NCI-H524 (cell line): ENCODE measurements around the gene AGTRAP.
A peak's percentile ranks its signal among the peaks of the same experiment; 100 is the strongest.

Experiments used
- DNase-seq, 2 experiments: peaks; one replicate each; lab custom pipeline; 2025; lab: John Stamatoyannopoulos, UW

Gene AGTRAP

GRCh38 chr1:11706292-11706691 lies 29.6 kb upstream of the AGTRAP start:
- no peak for DNase-seq

GRCh38 chr1:11707621-11708276 lies 28.2 kb upstream of the AGTRAP start:
- peak; percentile 93 to 94 for DNase-seq

GRCh38 chr1:11708554-11709350 lies 27.2 kb upstream of the AGTRAP start:
- no peak for DNase-seq

- no peak for DNase-seq
Measured at GRCh38 chr1:11711490-11711889, 24.4 kb upstream of the AGTRAP start.

GRCh38 chr1:11712285-11712684 lies 23.7 kb upstream of the AGTRAP start:
- DNase-seq, result no peak

GRCh38 chr1:11713095-11713494 lies 22.8 kb upstream of the AGTRAP start:
- no peak for DNase-seq

DNA sequence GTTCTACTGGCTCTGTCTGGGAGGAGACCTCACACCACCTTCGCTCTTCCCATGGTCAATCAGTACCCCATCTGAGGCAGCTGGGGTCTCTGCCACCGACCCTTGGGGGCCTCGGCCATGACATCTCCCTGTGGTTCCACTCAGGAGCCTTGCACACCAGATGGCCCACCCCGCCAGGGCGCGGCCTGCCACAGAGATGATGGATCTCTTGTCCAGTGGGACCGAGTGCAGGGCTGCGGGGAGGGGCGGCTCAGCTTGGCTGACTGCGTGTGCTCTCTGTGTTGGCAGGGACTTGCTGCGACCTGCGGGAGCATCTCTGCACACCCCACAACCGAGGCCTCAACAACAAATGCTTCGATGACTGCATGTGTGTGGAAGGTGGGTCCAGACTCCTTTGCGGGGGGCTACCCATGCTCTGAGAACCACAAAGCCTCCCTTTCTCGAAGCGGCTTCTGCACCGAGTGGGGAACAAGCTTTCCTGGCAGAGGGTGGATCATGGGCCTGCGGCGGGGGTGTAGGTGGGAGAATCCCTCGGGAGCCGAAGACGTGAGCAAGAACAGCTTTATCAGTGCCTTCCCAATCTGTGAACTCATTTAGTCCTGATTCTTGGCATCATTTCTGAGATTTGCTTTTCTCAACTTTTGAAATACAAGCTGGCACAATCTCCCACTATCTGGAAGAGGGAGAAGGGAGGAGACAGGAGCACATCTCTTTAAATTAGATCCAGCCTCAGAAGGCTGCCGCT lies 20.9 kb upstream of the AGTRAP start:
- DNase-seq, result peak in 1 of 2 experiments; percentile 39

- peak; percentile 72 to 76 for DNase-seq
Measured at GRCh38 chr1:11719313-11720032, 16.5 kb upstream of the AGTRAP start.

DNA sequence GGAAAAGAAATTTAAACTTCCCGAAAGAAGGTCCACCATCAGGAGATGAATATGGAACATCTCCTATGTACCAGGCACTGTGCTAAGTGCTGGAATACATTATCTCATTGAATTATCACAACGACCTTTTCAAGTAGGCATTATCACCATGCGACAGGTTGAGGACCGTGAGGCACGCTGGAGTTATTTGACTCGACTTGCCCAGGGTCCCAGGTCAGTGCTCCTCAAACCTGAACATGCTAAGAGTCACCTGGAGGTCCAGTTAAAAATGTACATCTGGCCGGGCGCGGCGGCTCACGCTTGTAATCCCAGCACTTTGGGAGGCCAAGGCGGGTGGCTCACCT lies 15.9 kb upstream of the AGTRAP start:
- no peak for DNase-seq

- DNase-seq, result no peak
Measured at GRCh38 chr1:11720525-11720924, 15.4 kb upstream of the AGTRAP start.

DNA sequence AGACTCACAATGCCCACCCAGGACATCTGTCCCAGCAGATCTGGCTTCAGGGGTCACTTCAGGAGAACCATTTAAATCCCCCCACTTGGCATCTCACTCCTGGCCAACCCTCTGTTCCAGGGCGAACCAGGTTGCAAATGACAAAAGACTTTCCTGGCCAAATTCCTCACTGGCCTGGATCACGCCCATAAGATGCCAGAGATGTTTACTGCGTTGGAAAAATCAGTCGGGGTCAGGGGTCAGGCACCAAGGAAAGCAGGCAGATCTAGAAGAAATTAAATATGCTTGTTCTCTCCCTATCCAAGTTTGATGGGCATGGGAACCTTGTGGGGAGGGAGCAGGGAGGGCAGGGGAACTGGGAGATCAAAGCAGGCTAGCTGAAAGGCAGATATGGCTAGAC lies 14.6 kb upstream of the AGTRAP start:
- DNase-seq, result no peak

DNA sequence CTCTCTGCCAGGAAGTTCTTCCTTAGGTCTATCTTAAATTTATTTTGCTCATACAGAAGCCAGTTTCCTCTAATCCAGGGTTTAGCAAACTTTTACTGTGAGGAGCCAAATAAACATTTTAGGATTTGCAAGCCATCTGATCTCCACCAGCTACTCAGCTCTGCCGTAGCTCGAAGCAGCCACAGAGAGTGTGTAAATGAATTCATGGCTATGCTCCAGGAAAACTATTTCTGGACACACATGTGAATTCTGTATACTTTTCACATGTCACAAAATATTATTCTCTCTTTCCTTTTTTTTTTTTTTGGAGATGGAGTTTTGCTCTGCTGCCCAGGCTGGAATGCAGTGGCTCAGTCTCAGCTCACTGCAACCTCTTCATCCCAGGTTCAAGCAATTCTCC lies 13.4 kb upstream of the AGTRAP start:
- no peak for DNase-seq

DNA sequence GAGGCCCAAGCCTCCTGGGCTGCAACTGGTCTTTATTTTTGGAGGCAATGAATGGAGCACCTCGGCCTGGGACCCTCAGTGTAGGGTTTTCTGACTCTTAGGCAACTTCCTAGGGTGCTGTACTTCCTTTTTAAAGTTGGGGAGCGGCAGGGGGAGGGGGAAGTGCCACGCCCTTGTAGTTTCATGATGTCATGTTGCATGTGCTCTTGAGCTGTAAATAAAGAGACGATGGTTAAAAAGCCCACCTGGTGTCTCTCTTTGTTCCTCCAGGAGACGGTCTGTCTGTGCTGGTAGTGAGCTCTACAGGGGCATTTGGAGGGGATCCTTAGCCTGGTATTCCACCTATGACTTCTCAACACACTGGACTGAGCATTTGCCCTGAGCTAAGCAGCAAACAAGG lies 10.3 kb upstream of the AGTRAP start:
- DNase-seq, result no peak

DNA sequence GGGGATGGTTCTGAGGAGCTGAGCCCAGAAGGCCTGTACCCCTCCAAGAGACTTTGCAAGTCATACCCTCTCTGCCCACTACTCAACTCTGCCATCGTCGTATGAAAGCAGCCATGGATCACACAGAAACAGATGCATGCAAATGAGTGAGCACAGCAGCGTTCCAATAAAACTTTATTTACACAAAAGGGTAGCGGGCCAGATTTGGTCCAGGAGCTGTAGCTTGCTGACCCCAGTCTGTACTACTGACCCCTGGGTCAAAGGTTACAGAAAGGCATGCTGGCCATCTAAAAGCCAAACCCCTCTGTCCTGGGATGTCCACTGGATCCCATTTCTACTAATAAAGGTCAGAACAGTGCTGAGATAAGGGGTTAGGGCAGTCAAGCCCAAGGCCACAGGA lies 8.8 kb upstream of the AGTRAP start:
- DNase-seq, result no peak

- no peak for DNase-seq
Measured at GRCh38 chr1:11728126-11728806, 7.7 kb upstream of the AGTRAP start.

DNA sequence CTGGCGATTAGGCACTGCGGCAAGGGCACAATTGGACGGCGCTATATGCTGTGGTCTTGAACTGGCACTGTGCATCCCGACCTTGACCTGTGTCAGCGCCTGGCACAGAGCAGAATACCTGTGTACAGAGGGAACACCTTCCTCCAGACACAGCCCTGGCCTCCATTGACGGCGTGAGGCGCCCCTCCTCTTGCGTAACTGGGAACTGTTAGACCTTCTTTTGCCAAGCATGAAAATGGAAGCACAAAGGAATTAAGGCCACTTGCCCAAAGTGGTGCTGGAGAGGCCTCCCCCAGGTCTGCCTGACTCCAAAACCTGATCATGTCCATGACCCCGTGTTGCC lies 6.8 kb upstream of the AGTRAP start:
- DNase-seq, result no peak

GRCh38 chr1:11729498-11730428 lies 6.2 kb upstream of the AGTRAP start:
- no peak for DNase-seq

GRCh38 chr1:11730429-11730891 lies 5.5 kb upstream of the AGTRAP start:
- no peak for DNase-seq

GRCh38 chr1:11731691-11732283 lies 4.1 kb upstream of the AGTRAP start:
- DNase-seq, result peak; percentile 22 to 59

- no peak for DNase-seq
Measured at GRCh38 chr1:11733306-11733705, 2.6 kb upstream of the AGTRAP start.
